Smooth muscle cell (in vitro differentiated cells): ENCODE measurements around the gene CLDND2. TPM values are rescaled to one million over a fixed set of nuclear protein-coding genes. Genes with fewer than 3 reads are reported as not detected.

Source experiments
- DNase-seq: peaks from one replicate; lab custom pipeline; 2025; ENCODE audit not compliant: unreplicated experiment; lab: John Stamatoyannopoulos, UW
- H2AFZ ChIP-seq: fragments of 200-600 bp; sonication (generic); 2 replicates; pipeline ENCODE4 v1.6.0; 2016; ENCODE audit warnings: antibody characterized with exemption, low read depth, mild to moderate bottlenecking
- H3F3A ChIP-seq: fragments of 200-600 bp; sonication (generic); 2 replicates; pipeline ENCODE4 v1.6.0; 2017; ENCODE audit warnings: antibody characterized with exemption, low read depth
- H3K27ac ChIP-seq: fragments of 200-600 bp; sonication (generic); 2 replicates; pipeline ENCODE4 v1.5.1; 2016; ENCODE audit warnings: low read depth, mild to moderate bottlenecking
- H3K27me3 ChIP-seq: fragments of 200-600 bp; sonication (generic); 2 replicates; pipeline ENCODE4 v1.6.1; 2016; ENCODE audit warnings: low read depth, mild to moderate bottlenecking
- H3K36me3 ChIP-seq: fragments of 200-600 bp; sonication (generic); 2 replicates; pipeline ENCODE4 v1.5.1; 2016; ENCODE audit warnings: low read depth
- H3K4me1 ChIP-seq: fragments of 200-600 bp; sonication (generic); 2 replicates; pipeline ENCODE4 v1.5.1; 2016; ENCODE audit warnings: low read depth
- H3K4me2 ChIP-seq: fragments of 200-600 bp; sonication (generic); 2 replicates; pipeline ENCODE4 v1.6.0; 2016; ENCODE audit warnings: mild to moderate bottlenecking
- H3K4me3 ChIP-seq: fragments of 200-600 bp; sonication (generic); 2 replicates; pipeline ENCODE4 v1.5.1; 2016; ENCODE audit warnings: mild to moderate bottlenecking
- H3K79me2 ChIP-seq: fragments of 200-600 bp; sonication (generic); 2 replicates; pipeline ENCODE4 v1.6.0; 2016; ENCODE audit warnings: low read depth, mild to moderate bottlenecking
- H3K9ac ChIP-seq: fragments of 200-600 bp; sonication (generic); 2 replicates; pipeline ENCODE4 v1.6.0; 2016; ENCODE audit warnings: low read depth
- H3K9me3 ChIP-seq: fragments of 200-600 bp; sonication (generic); replicated peaks from 2 replicates; pipeline ENCODE4 v1.5.1; 2016; ENCODE audit warnings: low read depth
- H4K20me1 ChIP-seq: fragments of 200-600 bp; sonication (generic); 2 replicates; pipeline ENCODE4 v1.6.0; 2016; ENCODE audit warnings: low read depth
- WGBS: methylation state at CpG from one replicate; pipeline ENCODE4 v1.1.7; 2016; ENCODE audit warnings: low lambda C conversion rate; 5-methylcytosine and 5-hydroxymethylcytosine counted together
- polyA plus RNA-seq: library from polyadenylated mRNA; unstranded; fragments of >200 nt; fragmentation: Nextera tagmentation; extraction: Ambion mirVana; gene quantifications from 2 replicates; pipeline ENCODE4 v1.2.1, GENCODE V29; 2016
- total RNA-seq: library from RNA; depleted of rRNA; stranded (reverse); fragments of >200 nt; gene quantifications from 2 replicates; pipeline ENCODE4 v1.2.3, GENCODE V29; 2014
- TF ChIP-seq, protein P1 (sequence below): fragments of 200-600 bp; sonication (generic); IDR thresholded peaks from 2 replicates; pipeline ENCODE4 v1.5.1; 2017; ENCODE audit warnings: borderline replicate concordance, mild to moderate bottlenecking, antibody characterized with exemption; ENCODE audit not compliant: insufficient read depth, poor library complexity, severe bottlenecking

The CLDND2 gene
- total and polyA plus RNA-seq, 2 experiments from 2014 or later: 1.4 TPM; not detected in 1

GRCh38 chr19:51329411-51329810 is 39.4 kb downstream of the CLDND2 start:
- Histone ChIP-seq H3K4me2 (no peak overlapping the region), H3K9me3 (no peaks in the 10 kb centered on the region), H3K27me3 (no peaks in the 10 kb centered on the region), H4K20me1 (no peaks in the 10 kb centered on the region), H3K27ac (no peak overlapping the region), H3K4me1 (no peaks in the 10 kb centered on the region), H3K36me3 (no peaks in the 10 kb centered on the region), H3K9ac (no peak overlapping the region), H3F3A (no peaks in the 10 kb centered on the region), H3K4me3 (no peak overlapping the region), H2AFZ (no peak overlapping the region), H3K79me2 (no peaks in the 10 kb centered on the region)
- TF ChIP-seq, protein P1, sequence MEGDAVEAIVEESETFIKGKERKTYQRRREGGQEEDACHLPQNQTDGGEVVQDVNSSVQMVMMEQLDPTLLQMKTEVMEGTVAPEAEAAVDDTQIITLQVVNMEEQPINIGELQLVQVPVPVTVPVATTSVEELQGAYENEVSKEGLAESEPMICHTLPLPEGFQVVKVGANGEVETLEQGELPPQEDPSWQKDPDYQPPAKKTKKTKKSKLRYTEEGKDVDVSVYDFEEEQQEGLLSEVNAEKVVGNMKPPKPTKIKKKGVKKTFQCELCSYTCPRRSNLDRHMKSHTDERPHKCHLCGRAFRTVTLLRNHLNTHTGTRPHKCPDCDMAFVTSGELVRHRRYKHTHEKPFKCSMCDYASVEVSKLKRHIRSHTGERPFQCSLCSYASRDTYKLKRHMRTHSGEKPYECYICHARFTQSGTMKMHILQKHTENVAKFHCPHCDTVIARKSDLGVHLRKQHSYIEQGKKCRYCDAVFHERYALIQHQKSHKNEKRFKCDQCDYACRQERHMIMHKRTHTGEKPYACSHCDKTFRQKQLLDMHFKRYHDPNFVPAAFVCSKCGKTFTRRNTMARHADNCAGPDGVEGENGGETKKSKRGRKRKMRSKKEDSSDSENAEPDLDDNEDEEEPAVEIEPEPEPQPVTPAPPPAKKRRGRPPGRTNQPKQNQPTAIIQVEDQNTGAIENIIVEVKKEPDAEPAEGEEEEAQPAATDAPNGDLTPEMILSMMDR: no peak
- WGBS: 98% methylated on average over 5 of the region's 5 CpGs
- DNase-seq: no peak

- no peaks in the 10 kb centered on the region for H3K27me3 ChIP-seq
- H3K9me3 ChIP-seq: no peaks in the 10 kb centered on the region
- no peak for DNase-seq
- H3K36me3 ChIP-seq: no peaks in the 10 kb centered on the region
- TF ChIP-seq, protein P1: no peak
- H2AFZ ChIP-seq: no peak overlapping the region
- H3K4me2 ChIP-seq: peak overlapping the region; percentile 77
- no peak overlapping the region for H3K9ac ChIP-seq
- no peaks in the 10 kb centered on the region for H3K79me2 ChIP-seq
- no peaks in the 10 kb centered on the region for H4K20me1 ChIP-seq
- peak overlapping the region; percentile 25 for H3K4me3 ChIP-seq
- WGBS: 38% methylated on average over 43 of the region's 75 CpGs
- H3F3A ChIP-seq: no peaks in the 10 kb centered on the region
- no peaks in the 10 kb centered on the region for H3K4me1 ChIP-seq
- no peak overlapping the region for H3K27ac ChIP-seq
Measured at GRCh38 chr19:51327066-51328001, 41.5 kb downstream of the CLDND2 start.

DNA sequence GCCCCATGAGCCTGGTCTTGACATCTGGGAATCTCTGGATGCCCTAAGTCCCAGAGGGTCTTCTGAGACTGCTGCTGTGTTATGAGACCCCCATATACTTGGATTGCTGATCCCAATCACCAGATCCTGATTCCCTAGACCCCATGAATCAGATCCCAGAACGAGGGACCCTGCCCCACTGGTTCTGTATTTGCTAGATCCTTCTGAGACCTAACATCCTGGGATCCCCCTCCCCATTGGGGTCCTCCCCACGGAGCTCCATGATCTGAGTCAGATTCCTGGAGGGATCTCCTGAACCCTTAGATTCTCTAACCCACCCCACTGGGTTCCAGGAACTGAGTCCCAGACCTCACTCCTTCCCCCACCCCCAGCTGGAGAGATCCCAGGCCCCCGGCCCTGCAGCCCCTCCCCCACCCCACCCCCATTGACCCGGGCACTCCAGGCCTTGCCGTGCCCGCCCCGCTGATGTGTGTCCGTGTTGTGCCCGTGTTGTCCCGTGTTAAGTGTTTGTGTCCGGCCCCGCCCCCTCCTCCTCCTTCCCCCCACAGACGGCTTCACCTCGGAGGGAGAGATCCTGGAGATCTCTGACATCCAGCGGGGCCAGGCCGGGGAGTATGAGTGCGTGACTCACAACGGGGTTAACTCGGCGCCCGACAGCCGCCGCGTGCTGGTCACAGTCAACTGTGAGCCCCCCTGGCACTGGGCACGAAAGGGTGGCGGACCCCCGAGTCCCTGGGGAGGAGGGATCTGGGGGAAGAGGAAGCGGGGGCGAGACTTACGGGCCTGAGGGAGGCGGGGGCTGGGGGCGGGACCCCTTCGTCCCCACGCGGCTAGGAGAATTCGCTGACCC is 42.4 kb downstream of the CLDND2 start:
- Histone ChIP-seq H2AFZ (no peak overlapping the region), H3K4me1 (no peaks in the 10 kb centered on the region), H4K20me1 (no peaks in the 10 kb centered on the region), H3K4me3 (no peak overlapping the region), H3K9ac (no peak overlapping the region), H3K27me3 (no peaks in the 10 kb centered on the region), H3K36me3 (no peaks in the 10 kb centered on the region), H3K9me3 (no peaks in the 10 kb centered on the region), H3K4me2 (no peak overlapping the region), H3K27ac (no peak overlapping the region), H3K79me2 (no peaks in the 10 kb centered on the region), H3F3A (no peaks in the 10 kb centered on the region)
- WGBS: 52% methylated on average over 15 of the region's 36 CpGs
- no peak for DNase-seq
- TF ChIP-seq, protein P1: no peak
